Prostate gland (tissue), 2 donors: ENCODE data around the gene SIDT2.

Source experiments
- CTCF ChIP-seq, 4 experiments: fragments of 200-600 bp in 2 of 4; fragments of 450-650 bp in 2 of 4; sonication (generic) in 2 of 4; IDR thresholded peaks; 1 replicate in 3 of 4; 2 replicates in 1 of 4; pipeline ENCODE4 v1.5.1; 2016 to 2019; ENCODE audit warnings: antibody characterized with exemption in 4 of 4, mild to moderate bottlenecking in 2 of 4, moderate library complexity in 2 of 4
- POLR2A ChIP-seq: fragments of 450-650 bp; IDR thresholded peaks from one replicate; pipeline ENCODE4 v1.6.1; 2016; ENCODE audit warnings: antibody characterized with exemption, mild to moderate bottlenecking
- POLR2AphosphoS5 ChIP-seq: sonication (generic); formaldehyde crosslinking; IDR thresholded peaks from one replicate; pipeline ENCODE4 v1.6.1; 2017; ENCODE audit warnings: antibody characterized with exemption

GRCh38 chr11:117175104-117175503 is 3.4 kb upstream of the SIDT2 start:
- no peak for TF ChIP-seq CTCF (IDR thresholded peaks at IDR 0.05)
- no peak for TF ChIP-seq POLR2AphosphoS5
- no peak for TF ChIP-seq POLR2A
